A204.1 (cell line): ENCODE results near the gene GP1BA.

Experiments
- FAIRE-seq: peaks from 2 replicates; lab custom pipeline; 2012; peaks lifted over from hg19 to GRCh38; lab: Jason Lieb, UNC

The GP1BA gene

DNA sequence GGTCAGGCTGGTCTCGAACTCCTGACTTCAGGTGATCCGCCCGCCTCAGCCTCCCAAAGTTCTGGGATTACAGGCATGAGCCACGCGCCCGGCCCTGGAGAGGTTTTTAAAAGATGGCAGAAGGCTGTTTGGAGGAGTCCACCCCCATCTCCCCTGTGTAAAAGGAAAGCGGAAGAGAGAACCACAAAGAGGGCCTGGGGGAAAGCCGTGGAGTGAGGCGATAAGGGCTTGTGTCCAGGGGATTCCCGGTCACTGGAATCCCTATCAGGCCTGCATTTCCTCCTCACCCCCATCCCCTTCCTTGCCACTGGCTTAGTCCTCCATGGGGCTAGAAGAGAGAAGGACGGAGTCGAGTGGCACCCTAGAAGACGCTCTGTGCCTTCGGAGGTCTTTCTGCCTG is at the start of gene GP1BA:
GP1BA (plus strand) TSS at position 315 of the 400 bp plus-strand sequence. CDS start 328 bp downstream, outside the sequence.
- FAIRE-seq: no peak

DNA sequence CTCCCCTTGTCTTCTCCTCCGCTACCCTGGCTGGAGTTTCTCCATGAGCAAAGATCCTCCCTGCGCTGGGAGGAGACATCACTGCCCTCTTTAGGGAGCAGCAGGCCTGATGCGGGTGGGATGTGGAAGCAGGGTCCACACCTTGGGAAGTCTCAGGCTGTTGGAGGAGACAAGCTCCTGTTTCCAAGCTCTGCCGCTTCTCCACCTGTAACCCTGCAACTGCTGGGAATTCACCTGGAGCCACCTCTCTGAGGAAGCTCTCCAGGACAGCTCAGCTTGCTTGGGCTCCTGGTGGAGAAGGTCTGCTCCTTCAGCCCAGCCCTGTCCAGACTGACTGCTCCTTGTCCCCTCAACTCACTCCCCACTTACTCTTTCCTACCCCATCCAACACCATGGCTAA is 47.6 kb upstream of the GP1BA start:
- no peak for FAIRE-seq

DNA sequence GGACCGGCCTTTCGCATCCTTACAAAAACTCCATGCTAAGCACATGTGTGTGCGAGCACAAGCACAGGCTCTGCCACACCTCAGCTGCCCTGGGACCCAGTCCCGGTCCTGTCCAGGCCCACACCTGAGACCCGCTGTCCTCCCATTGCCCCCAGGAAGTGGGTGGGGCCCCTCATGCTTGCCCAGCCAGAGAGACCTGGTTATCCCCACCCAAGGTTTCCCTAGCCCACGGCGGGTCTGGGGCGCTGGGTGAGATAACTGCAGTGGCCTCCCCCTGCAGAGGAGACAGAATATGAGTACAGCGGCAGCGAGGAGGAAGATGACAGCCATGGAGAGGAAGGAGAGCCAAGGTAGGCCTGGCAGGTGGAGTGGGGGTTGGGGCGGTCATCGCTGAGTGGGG is 45.2 kb upstream of the GP1BA start:
- FAIRE-seq: no peak

DNA sequence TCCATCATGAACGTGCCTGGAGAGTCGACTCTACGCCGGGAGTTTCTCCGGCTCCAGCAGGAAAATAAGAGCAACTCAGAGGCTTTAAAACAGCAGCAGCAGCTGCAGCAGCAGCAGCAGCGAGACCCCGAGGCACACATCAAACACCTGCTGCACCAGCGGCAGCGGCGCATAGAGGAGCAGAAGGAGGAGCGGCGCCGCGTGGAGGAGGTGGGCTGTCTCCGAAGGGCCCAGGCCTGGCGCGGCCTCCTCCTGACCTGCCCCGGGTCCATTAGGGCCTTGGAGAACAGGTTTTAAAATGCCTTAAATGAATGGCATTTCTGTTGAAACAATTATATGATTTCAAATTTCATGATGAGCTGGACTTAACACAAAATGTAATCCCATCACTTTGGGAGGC is 44.5 kb upstream of the GP1BA start:
- FAIRE-seq: no peak

DNA sequence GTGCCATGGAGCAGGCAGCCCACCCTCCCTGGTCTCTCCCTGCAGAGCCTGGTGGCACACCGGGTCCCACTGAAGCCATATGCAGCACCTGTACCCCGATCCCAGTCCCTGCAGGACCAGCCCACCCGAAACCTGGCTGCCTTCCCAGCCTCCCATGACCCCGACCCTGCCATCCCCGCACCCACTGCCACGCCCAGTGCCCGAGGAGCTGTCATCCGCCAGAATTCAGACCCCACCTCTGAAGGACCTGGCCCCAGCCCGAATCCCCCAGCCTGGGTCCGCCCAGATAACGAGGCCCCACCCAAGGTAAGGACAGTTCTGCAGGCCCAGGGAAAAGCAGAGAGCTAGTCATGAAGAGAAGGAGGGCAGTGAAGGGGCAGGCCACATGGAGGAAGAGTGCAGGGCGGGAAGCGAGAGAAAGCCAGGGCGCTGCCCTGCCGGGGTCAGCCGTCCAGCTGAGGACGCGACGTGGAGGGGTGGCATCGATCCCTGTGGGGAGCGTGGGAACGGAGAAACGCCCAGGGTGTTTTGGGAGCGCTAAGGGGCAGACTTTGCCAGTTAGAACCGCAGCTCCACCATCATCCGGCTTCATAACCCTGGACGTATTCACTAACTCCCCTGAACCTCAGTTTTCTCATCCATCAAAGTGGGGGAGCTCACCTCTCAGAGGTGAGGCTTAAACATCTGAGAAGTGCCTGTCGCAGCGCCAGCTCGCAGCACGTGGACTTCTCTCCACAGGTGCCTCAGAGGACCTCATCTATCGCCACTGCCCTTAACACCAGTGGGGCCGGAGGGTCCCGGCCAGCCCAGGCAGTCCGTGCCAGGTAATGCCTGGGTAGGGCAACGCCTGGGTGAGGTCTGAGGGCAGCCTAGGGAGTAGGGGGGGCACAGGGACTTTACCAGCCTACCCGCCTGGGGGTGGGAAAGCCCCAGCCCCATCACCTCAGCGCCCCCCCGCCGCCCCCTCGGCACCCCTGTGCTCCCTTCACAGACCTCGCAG is 40.4 kb upstream of the GP1BA start:
- no peak for FAIRE-seq

DNA sequence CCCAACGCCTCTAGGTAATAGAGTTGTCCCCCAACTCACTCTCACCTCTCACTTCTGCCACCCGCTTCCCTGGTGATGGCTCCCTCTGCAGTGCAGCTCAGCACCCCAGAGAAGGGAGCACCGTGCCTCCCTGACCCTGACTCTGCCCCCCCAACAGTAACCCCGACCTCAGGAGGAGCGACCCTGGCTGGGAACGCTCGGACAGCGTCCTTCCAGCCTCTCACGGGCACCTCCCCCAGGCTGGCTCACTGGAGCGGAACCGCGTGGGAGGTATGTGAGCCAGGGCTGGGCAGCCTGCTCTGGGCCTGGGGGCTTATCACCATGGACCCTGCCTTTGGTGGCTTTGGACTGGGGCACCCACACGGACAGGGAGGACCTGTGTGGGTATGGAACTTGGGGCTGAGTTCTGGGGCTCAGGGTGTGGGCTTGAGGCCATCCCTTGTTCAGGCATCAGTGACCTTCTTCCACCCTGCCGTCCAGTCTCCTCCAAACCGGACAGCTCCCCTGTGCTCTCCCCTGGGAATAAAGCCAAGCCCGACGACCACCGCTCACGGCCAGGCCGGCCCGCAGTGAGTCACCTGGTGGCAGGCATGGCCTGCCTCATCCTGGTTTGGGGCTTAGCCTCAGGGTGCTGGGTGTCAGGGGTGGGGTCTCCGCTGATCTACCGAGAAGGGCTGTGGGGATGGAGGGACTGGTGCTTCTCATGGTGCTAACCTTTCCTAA is 39.4 kb upstream of the GP1BA start:
- FAIRE-seq: no peak

DNA sequence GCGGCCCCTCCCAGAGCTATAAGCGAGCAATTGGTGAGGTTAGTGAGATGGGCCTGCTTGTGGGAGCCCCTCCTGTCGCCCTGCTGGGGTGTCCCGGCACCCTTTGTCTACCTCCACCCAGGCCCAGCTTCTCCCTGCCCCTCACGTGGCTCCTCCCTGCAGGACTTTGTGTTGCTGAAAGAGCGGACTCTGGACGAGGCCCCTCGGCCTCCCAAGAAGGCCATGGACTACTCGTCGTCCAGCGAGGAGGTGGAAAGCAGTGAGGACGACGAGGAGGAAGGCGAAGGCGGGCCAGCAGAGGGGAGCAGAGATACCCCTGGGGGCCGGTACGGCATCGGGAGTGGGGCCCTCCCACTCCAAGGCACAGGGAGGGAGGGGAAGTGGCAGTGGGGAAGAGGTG is 38.8 kb upstream of the GP1BA start:
- no peak for FAIRE-seq

DNA sequence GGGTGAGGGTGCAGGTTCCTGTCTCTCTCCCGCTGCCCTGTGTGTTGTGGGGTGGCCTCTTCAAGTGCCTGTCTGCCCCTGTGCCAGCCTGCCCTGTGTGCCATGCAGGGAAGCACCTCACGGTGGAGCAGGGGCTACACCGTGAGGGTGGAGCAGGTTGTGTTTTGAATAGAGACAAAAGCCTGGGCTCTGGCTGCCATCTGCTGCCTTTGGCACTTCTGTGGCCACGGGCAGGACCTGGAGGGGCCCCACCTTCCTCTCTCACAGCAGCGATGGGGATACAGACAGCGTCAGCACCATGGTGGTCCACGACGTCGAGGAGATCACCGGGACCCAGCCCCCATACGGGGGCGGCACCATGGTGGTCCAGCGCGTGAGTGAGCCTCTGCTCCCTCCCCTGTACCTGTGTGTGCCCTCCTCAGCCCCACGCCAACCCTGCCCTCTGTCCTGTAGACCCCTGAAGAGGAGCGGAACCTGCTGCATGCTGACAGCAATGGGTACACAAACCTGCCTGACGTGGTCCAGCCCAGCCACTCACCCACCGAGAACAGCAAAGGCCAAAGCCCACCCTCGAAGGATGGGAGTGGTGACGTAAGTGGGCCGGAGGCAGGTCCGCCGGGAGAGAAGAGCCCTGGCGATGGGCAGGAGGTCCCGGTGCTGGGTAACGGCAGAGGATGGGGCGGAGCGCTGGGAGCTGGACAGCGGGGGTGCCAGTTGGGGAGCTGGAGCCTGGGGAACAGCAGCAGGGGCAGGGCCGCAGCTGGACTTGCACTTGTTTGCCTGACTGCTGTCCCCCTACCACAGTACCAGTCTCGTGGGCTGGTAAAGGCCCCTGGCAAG is 38.1 kb upstream of the GP1BA start:
- FAIRE-seq: no peak

DNA sequence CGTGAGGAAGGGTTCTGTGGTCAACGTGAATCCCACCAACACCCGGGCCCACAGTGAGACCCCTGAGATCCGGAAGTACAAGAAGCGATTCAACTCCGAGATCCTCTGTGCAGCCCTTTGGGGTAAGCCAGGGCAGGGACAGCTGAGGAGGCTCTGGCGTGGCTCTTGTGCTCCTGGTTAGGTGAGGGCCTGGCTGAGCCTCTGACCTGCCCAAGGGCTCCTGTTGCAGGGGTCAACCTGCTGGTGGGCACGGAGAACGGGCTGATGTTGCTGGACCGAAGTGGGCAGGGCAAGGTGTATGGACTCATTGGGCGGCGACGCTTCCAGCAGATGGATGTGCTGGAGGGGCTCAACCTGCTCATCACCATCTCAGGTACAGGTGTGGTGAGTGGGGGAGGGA is 37.0 kb upstream of the GP1BA start:
- no peak for FAIRE-seq

DNA sequence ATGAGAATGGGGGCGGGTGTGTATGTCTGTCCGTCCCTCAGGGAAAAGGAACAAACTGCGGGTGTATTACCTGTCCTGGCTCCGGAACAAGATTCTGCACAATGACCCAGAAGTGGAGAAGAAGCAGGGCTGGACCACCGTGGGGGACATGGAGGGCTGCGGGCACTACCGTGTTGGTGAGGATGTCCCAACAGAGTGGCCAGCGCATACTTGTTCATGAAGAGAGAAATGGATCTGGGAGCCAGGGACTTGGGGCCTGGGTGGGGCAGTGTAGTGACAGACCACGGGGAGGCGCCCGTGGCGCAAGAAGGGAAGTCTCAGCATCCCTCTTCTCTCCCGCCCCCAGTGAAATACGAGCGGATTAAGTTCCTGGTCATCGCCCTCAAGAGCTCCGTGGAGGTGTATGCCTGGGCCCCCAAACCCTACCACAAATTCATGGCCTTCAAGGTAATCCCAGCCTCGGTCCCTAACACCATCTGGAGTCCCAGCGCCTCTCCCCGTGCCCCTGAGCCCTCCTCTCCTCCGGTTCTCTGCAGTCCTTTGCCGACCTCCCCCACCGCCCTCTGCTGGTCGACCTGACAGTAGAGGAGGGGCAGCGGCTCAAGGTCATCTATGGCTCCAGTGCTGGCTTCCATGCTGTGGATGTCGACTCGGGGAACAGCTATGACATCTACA is 36.3 kb upstream of the GP1BA start:
- no peak for FAIRE-seq

DNA sequence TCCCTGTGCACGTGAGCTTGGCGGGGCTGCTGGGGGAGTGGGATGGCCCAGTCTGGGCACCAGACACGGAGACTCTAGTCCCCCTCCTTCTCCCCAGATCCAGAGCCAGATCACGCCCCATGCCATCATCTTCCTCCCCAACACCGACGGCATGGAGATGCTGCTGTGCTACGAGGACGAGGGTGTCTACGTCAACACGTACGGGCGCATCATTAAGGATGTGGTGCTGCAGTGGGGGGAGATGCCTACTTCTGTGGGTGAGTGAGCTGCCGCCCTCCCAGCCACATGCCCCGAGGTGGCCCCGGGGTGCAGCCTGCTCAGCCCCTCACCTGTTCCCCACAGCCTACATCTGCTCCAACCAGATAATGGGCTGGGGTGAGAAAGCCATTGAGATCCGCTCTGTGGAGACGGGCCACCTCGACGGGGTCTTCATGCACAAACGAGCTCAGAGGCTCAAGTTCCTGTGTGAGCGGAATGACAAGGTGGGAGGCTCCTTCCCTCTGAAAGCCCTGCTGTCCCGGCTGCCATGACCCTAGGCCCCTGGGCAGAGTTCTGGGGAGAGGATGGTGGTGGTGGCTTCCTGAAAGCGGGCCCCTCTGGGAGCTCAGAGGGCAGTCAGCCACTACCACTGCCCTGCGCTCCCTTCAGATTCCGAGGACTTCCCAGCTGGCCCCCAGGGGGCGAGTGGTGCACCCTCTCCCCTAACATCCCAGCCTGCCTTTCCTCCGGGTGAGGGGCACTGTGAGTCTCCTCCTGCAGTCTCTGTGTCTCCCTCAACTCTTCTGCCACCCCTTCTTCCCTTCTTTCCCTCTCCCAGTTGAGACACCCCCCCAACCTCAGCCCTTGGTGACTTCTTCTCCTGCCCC is 35.5 kb upstream of the GP1BA start:
- no peak for FAIRE-seq

DNA sequence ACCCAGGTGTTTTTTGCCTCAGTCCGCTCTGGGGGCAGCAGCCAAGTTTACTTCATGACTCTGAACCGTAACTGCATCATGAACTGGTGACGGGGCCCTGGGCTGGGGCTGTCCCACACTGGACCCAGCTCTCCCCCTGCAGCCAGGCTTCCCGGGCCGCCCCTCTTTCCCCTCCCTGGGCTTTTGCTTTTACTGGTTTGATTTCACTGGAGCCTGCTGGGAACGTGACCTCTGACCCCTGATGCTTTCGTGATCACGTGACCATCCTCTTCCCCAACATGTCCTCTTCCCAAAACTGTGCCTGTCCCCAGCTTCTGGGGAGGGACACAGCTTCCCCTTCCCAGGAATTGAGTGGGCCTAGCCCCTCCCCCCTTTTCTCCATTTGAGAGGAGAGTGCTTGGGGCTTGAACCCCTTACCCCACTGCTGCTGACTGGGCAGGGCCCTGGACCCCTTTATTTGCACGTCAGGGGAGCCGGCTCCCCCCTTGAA is 34.8 kb upstream of the GP1BA start:
- no peak for FAIRE-seq

DNA sequence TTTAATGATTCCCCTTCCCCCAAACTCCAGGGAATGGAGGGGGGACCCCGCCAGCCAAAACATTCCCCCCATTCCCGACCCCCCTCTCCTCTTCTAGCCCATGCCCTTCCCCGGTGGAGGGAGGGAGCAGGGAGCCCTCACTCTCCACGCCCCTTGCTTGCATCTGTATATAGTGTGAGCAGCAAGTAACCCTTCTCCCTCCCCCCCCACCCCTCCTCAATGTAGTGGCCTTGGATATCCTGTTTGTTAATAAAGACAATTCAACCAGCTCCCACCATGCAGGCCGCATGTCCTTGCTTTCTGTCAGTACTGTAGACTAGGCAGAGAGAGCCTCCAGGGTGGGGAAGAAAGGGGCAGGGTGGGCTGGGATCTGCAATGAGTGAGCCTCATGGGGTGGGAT is 34.3 kb upstream of the GP1BA start:
- no peak for FAIRE-seq

DNA sequence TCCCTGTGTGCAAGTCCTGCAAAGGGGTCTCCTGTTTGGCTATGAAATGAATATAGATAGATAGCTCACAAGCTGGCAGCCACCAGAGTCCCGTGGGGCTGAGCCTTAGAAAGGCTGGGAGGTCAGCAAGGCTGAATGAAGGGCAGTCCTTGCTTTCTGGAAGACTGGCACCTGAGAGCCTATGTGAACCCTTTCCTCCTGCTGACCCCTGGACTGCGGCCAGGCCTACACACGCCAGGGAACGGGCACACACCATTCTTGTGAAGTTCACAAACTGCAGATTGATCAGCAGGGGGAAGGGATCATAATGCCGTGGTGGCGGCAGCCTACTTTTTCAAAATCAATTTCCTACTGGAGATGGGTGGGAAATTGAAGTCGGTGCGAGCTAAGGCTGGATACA is 33.7 kb upstream of the GP1BA start:
- FAIRE-seq: no peak

DNA sequence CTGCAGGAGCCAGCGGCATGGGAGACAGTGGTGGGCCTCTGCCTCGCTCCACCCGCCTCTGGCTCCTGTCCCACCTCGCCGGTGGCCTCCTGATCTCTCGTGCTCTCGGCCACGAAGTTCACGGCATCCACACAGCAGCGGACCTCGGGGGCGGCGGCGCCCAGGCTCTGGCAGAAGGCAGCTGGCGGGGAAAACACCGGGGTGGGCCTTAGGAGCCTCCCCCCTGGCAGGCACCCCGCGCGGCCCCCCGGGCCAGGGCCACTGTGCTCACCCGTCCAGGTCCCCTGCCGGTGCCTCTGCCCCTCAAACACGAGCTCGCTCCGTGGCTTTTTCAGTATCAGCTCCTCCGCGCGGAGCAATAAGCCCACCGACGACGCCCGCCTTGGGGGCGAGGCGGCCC is 33.1 kb upstream of the GP1BA start:
- FAIRE-seq: no peak

DNA sequence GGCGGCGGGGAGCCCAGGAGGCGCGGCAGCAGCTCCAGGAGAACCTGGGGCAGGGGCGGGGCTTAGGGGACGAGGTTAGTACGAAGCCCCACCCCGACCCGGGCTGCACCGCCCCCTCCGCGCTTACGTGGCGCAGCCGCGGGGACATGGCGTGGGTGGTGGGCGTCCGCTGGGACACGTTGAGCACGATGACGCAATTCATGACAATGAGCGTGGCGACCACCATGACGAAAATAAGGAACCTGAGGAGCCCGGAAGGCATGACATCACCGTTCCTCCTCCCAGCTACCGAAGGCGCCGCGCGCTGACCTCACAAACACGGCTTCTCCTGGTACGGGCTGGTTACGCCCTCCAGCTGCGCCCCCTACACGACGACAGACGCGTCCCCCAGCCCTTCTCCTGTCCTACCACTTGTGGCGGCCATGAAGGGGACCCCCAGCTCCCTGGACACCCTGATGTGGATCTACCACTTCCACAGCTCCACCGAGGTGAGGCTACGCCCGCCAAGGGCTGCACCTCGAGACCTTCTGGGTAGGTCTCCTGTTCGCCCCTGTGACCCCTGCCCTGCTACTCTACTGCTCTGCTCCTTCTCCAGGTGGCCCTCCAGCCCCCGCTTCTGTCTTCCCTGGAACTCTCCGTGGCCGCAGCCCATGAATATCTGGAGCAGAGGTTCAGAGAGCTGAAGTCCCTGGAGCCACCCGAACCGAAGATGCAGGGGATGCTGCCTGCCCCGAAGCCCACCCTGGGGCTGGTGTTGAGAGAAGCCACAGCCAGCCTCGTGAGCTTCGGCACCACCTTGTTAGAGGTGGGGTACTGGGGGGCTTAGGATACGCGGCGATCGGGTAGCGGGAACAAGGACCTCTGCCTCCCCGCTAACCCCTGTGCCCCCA is 32.5 kb upstream of the GP1BA start, which contains the start of gene C17orf107:
C17orf107 (plus strand) TSS at position 196 of the 890 bp plus-strand sequence; CDS start at position 423, 227 bp downstream.
- no peak for FAIRE-seq

DNA sequence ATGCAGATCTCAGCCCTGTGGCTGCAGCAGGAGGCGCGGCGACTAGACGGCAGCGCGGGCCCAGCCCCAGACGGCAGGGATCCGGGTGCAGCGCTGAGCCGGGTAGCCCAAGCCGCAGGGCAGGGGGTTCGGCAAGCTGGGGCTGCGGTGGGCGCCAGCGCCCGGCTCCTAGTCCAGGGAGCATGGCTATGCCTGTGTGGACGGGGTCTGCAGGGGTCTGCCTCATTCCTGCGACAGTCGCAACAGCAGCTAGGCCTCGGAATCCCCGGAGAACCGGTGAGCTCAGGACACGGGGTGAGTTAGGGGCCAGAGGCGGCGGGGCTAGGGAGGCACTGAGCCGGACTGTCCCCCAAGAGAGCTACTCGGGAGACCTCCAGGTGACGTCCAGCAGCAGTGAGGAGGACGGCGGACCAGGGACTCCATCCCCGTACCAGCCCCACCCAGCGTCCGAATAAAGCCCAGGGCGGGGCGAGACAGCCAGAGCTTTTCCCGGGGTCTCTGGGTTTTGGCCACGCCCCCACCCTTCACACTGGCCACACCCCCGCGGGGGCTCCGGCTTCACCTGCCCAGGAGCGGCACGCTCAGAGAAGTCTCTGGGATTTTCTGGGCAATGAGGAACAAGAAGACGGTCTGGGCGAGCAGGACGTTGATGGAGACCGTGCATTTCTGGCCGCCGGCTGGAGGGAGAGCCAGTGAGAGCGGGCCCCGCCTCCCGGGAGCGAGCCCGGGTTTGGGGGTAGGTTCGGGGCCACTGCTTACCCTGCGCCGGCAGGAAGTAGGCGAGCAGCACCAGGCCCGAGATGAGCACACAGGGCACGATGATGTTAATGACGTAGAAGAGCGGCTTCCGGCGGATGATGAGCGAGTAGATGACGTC is 31.6 kb upstream of the GP1BA start:
- no peak for FAIRE-seq

DNA sequence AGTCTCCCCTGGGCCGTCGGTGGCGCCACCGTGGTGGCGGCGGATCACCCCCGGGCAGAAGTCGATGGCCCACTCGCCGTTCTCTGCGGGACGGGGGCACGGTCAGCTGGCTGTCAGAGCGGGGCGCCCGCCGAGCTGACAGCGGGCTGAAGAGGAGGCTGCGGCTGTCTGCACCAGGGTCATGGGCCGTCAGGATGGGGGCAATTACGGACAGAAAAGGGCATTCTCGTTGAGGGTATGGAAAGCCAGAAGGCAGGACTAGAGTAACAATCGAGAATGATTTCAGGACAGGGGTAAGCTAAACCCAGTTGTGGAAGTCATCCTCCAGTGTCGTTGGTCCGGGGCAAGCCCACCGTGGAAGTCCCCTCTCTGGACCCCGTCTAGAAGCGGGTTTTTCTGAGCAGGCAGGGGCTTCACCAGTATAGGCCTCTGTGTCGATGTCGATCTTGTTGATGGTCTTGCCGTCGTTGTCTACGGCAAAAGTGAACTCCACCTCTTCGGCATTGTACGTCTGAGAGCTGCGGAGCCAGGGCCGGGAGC is 30.9 kb upstream of the GP1BA start:
- FAIRE-seq: no peak
